Daoy (cell line): Measurements from ENCODE around the gene RPL21. TPM values are rescaled to one million over a fixed set of nuclear protein-coding genes. Genes with fewer than 3 reads are reported as not detected.
A peak's percentile ranks its signal among the peaks of the same experiment; 100 is the strongest.

Experiments
- DNase-seq: peaks from one replicate; pipeline ENCODE4 v3.0.0-alpha.2; 2015; ENCODE audit warnings: low read depth
- total RNA-seq: library from RNA; depleted of rRNA; stranded (reverse); fragments of >200 nt; shearing (Covaris generic); gene quantifications from 2 replicates; pipeline ENCODE4 v1.2.3, GENCODE V29; 2014

The RPL21 gene
- total RNA-seq, 1 experiment from 2014 or later = 978 TPM

DNA sequence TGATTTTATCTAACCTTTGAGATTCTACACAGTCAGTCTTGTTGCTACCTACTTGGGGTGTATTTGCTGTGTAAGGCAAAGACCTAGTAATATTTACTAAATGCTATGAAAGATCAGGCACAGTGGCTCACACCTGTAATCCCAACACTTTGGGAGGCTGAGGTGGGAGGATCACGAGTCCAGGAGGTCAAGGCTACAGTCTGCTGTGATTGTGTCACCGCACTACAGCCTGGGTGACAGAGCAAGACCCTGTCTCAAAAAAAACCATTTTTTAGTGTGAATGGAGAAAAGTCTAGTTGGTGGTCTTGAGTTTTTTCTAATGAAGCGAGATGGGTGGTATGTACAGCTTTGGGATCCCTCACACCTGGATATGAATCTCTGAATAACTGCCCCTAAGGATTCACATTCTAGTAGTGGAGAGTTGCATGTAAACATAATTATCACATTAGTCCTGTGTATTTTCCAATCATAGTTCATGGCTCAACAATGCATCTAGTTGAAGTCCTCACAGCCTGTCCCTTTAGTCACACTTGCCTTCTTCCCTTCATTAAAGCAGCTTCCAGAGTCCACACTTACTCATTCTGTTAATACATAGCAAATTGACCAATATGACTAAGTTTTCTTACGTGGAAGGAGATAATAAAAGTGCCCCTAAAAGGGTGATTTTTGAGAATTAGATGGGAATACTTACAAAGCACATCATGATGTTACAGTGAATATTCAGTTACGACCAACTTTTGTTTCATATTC is 7.5 kb downstream of the RPL21 start:
- no peak for DNase-seq

DNA sequence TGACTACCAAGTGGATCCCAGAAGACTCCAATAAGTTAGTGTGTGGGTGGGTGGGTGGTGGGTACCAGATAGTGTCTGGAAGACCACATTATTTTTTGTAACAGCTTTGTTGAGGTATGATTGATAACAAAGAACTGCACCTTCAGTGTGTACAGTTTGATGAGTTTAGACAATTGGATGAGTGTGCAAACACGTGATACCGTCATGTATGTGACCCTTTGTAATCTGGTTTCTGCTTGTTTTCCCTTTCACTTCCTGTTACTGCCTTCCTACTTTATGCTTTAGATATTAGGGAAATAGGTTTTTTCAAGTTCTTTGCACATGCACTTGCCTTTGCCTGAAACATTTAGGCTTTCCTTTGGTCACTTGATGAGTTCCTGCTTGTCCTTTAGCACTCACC is 8.5 kb downstream of the RPL21 start:
- DNase-seq = no peak

DNA sequence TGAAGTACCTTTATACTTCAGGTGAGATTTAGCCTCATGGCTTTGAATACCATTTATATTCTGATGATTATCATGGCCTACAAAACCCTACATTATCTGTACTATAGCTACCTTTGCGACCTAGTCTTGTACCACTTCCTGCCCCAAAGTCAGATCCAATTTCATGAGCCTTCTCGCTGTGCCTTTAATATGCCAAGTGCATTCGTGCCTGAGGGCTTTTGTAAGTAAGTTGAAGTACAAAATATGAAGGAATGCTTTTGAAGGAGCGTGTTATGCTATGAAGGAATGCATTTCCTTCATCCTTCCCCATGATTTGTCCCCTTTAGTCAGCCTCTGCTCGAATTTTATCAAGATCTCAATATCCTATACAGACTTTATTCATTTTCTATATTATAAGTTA is 10.0 kb downstream of the RPL21 start:
- no peak for DNase-seq

DNA sequence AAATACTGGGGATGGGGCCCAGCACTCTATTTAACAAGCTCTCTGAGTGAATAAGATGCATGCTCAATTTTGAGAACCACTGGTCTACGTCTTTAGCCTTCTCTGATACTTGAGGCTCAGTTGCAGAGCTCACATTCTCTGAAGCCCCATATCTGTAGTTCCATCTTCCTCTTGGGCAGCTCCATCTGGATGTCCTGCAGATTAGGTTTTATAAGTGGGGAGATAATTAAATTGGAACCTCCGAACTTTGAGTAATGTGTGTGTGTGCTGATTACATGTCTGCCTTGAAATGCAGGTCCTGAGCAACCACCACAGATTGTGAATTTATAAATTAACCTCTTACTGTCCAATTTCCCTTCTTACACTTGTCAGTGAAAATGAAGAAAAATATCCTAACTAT is 12.1 kb downstream of the RPL21 start:
- DNase-seq = no peak

GRCh38 chr13:27264181-27264580 is 12.8 kb downstream of the RPL21 start:
- peak; percentile 23 for DNase-seq

- DNase-seq = no peak
Measured at GRCh38 chr13:27264648-27265047, 13.3 kb downstream of the RPL21 start.

DNA sequence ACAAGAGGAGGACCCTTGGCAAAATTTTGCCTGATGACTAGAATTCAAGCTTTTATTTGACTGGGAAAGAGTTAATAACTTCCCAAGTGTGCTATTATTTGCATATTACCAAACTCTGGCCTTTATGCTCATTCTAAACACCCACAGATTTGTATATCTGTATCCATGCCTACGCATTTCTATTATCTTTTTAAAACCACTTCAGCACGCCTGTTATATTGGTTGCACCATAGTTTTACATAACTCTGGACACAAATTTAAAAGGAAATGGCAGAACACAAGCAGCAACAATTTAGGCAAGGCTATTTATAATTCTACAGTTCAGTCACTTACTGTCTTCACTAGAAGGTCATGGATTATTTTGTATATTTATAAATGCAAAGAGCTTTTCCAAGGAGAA is 15.6 kb downstream of the RPL21 start:
- no peak for DNase-seq

DNA sequence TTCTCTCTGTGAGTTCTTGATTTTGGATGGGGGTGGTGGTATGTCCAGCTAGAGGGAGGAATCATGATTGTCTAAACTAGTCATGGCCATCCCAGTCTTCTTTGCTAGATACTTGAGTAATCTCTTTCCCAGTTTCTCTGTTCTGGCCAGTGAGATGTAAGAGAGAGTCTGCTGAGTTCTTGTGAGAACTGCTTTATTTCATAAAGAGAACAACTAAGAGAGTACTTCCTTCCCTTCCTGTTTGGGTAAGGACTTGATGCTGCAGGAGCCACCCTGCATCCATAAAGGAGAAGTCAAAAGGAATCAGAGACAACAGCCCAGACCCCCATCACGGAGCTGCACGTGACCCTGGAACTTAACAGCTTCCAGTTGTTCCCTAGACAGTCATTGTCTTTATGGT is 16.2 kb downstream of the RPL21 start:
- DNase-seq = no peak

GRCh38 chr13:27269114-27269665 is 17.8 kb downstream of the RPL21 start:
- DNase-seq = no peak

- peak; percentile 81 for DNase-seq
Measured at GRCh38 chr13:27270594-27271520, 19.5 kb downstream of the RPL21 start, which contains the start of gene RASL11A. RASL11A (plus strand) TSS chr13:27270830; CDS start chr13:27270945, 115 bp downstream.

- DNase-seq = no peak
Measured at GRCh38 chr13:27271570-27272096, 20.3 kb downstream of the RPL21 start.

- no peak for DNase-seq
Measured at GRCh38 chr13:27273658-27274425, 22.5 kb downstream of the RPL21 start.

DNA sequence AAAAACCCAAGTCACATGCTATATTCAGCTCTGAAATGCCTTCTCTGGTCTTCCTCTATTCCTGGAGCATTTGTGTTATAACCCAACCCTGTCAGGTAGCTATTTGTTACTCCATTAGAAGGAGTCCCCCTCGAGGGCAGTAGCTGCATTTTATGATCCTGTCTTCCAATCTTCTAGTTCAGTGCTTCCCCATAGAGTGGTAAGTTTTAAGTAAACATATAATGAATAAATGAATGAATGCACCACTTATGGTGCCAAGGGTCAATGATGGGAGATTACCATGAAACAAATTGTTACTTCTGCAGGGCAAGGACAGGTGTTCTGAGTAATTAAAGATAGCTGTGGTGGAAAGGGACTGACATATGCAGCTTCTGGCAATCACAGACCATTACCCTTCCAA is 23.3 kb downstream of the RPL21 start:
- DNase-seq = no peak

DNA sequence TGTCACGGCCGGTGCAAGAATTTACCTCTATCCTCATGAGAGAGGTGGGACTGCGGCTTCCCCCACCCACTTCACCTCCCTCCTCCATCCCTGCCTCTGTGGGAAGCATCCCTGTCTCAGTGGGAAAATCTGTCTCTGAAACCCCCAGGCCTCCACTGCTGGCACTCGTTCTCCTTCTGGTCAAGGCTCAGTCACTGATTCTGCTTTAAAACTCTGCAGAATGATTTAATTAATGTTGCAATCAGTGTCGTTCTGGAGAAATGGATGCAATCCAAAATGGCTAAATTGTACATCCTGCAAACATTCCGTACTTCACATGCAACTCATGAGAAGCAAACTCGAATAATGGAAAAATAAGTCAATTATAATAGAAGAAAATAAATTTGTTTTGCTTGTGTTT is 24.8 kb downstream of the RPL21 start:
- no peak for DNase-seq

DNA sequence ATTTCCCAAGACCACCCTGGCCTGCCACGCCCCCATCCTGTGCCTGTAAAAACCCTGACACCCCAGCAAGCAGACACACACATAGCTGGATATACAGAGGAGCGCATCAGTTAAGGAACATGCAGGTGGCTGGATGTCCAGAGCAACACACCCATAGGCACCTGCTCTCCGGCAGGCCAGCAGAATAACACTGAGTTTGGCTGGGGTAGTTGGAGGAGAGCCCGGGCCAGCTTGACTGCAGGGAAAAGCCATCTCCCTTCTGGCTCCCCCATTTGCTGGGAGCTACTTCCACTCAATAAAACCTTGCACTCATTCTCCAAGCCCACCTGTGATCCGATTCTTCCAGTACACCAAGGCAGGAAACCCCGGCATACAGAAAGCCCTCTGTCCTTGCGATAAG is 28.1 kb downstream of the RPL21 start:
- no peak for DNase-seq

DNA sequence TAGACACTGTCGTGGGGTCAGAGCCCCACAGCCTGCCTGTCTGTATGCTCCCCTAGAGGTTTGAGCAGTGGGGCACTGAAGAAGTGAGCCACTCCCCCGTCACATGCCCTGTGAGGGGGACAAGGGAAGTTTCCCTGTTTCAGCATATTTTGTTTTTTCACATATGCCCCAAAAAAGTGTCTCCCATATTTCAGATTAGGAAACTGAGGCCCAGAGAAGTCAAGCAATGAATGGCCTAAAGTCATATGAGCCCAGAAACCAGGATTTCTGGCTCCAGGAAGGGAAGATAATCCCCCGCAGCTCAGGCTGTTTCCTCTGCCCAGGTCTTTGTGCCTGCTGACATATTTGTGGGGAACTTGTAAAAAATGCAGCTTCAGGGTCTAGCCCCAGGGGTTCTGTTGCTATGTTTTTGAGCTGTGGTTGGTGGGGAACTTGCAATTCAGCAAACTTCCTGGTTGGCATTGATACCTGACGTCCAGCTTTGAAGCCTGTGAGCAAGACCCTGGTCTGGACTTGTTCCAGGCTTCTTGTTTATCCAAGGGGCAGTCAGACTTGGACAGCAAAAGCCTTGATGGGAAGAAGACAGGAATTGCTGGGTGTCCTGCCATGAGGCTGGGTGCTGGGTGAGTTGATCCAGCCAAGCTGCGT is 28.8 kb downstream of the RPL21 start:
- DNase-seq = peak; percentile 13

DNA sequence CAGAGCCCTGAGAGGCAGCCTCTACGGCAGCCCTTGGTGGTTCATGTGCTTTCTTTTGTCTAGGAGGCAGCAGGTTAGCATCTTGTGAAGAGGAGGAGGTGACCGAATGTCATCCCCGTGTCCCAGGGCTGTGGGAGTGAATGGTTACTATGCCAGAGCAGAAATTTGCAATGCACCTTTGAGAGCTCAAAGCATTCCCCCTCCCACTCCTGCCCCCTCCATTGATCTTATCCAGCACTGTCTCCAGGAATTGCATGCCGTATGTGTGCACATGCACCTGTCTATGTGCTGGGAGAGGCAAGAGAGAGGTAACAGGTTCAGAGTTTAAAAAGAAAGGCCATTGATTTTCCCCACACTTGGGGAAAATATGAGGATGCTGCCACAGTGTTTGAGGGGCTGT is 29.5 kb downstream of the RPL21 start:
- DNase-seq = no peak

- no peak for DNase-seq
Measured at GRCh38 chr13:27281420-27281819, 30.1 kb downstream of the RPL21 start.

GRCh38 chr13:27283906-27284493 is 32.6 kb downstream of the RPL21 start:
- peak; percentile 32 for DNase-seq

DNA sequence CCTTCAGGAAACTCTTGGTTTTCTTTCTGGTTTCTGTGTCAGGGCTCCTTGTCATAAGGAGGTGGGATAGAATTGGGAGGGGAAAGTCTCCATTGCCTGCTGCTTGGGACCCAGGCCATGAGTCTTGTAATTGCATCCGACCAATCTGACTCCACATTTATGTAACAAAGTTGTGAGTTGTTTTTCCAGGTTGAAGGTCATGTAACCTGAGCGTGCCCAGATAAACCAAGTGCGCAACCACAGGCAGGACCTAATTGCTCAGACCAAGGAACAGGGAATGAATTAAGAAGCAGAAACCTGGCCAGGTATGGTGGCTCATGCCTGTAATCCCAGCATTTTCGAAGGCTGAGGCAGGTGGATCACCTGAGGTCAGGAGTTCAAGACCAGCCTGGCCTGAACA is 37.0 kb downstream of the RPL21 start:
- DNase-seq = no peak
